HL-60 (cell line): ENCODE data around the gene NOL6.

Experiments used
- DNase-seq, 2 experiments: peaks; one replicate each; pipeline ENCODE4 v3.0.0-alpha.2; 2010 to 2020; ENCODE audit warnings: low read depth in 1 of 2, low spot score in 1 of 2
- H3K27ac ChIP-seq: fragments of 250-450 bp; sonication (Bioruptor Pico); replicated peaks from 2 replicates; pipeline ENCODE4 v1.5.1; 2020; ENCODE audit warnings: mild to moderate bottlenecking, moderate library complexity
- H3K27me3 ChIP-seq: fragments of 250-450 bp; sonication (Bioruptor Pico); 2 replicates; pipeline ENCODE4 v1.5.1; 2021; ENCODE audit warnings: mild to moderate bottlenecking, moderate library complexity; ENCODE audit not compliant: insufficient read depth, poor library complexity, severe bottlenecking
- H3K4me3 ChIP-seq: replicated peaks from 2 replicates; pipeline ENCODE4 v1.5.1; 2011; ENCODE audit warnings: mild to moderate bottlenecking, control low read depth, low read length; ENCODE audit not compliant: insufficient read depth
- GABPA ChIP-seq: IDR thresholded peaks from 2 replicates; pipeline ENCODE4 v1.6.1; 2012; ENCODE audit warnings: low read depth
- POLR2AphosphoS5 ChIP-seq: IDR thresholded peaks from 2 replicates; pipeline ENCODE4 v1.6.1; 2012; ENCODE audit warnings: low read depth
- SPI1 ChIP-seq: IDR thresholded peaks from 2 replicates; pipeline ENCODE4 v1.6.1; 2012; ENCODE audit warnings: low read depth, mild to moderate bottlenecking, borderline replicate concordance
- TF ChIP-seq, protein P1 (sequence below): IDR thresholded peaks from one replicate; pipeline ENCODE4 v1.5.1; 2011; ENCODE audit warnings: low read length, control low read depth, inconsistent platforms; ENCODE audit not compliant: insufficient read depth
- TF ChIP-seq, protein P2 (sequence below): IDR thresholded peaks from 2 replicates; pipeline ENCODE4 v1.6.1; 2012; ENCODE audit warnings: low read depth; ENCODE audit not compliant: insufficient replicate concordance

Gene NOL6

DNA sequence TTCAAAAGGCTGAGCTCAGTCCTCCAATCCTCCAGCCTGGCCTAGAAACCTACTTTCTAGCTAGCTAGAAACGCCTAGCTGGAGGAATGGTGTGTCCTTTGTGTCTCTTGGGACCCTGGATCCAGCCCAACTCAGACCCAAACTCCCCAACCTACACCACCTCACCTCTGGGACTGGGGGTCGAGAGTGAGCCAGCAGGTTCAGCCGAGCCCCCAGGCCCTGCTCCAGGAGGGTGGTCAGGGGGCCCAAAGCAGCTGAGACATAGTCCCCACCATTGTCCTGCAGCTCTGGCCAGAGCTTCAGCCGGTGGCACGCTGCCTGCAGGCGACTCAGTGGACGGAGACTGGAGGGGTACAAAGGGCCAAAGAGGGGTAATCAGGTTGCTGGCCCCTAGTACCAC lies 6.2 kb downstream of the NOL6 start:
- H3K27me3 ChIP-seq, result no peaks in the 10 kb centered on the region
- H3K27ac ChIP-seq, result no peak overlapping the region
- no peak for DNase-seq
- no peak for TF ChIP-seq POLR2AphosphoS5
- TF ChIP-seq, protein P1, sequence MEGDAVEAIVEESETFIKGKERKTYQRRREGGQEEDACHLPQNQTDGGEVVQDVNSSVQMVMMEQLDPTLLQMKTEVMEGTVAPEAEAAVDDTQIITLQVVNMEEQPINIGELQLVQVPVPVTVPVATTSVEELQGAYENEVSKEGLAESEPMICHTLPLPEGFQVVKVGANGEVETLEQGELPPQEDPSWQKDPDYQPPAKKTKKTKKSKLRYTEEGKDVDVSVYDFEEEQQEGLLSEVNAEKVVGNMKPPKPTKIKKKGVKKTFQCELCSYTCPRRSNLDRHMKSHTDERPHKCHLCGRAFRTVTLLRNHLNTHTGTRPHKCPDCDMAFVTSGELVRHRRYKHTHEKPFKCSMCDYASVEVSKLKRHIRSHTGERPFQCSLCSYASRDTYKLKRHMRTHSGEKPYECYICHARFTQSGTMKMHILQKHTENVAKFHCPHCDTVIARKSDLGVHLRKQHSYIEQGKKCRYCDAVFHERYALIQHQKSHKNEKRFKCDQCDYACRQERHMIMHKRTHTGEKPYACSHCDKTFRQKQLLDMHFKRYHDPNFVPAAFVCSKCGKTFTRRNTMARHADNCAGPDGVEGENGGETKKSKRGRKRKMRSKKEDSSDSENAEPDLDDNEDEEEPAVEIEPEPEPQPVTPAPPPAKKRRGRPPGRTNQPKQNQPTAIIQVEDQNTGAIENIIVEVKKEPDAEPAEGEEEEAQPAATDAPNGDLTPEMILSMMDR, result no peak
- TF ChIP-seq SPI1, result no peak
- TF ChIP-seq GABPA, result no peak
- TF ChIP-seq, protein P2, sequence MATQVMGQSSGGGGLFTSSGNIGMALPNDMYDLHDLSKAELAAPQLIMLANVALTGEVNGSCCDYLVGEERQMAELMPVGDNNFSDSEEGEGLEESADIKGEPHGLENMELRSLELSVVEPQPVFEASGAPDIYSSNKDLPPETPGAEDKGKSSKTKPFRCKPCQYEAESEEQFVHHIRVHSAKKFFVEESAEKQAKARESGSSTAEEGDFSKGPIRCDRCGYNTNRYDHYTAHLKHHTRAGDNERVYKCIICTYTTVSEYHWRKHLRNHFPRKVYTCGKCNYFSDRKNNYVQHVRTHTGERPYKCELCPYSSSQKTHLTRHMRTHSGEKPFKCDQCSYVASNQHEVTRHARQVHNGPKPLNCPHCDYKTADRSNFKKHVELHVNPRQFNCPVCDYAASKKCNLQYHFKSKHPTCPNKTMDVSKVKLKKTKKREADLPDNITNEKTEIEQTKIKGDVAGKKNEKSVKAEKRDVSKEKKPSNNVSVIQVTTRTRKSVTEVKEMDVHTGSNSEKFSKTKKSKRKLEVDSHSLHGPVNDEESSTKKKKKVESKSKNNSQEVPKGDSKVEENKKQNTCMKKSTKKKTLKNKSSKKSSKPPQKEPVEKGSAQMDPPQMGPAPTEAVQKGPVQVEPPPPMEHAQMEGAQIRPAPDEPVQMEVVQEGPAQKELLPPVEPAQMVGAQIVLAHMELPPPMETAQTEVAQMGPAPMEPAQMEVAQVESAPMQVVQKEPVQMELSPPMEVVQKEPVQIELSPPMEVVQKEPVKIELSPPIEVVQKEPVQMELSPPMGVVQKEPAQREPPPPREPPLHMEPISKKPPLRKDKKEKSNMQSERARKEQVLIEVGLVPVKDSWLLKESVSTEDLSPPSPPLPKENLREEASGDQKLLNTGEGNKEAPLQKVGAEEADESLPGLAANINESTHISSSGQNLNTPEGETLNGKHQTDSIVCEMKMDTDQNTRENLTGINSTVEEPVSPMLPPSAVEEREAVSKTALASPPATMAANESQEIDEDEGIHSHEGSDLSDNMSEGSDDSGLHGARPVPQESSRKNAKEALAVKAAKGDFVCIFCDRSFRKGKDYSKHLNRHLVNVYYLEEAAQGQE, result no peak
- no peak overlapping the region for H3K4me3 ChIP-seq

DNA sequence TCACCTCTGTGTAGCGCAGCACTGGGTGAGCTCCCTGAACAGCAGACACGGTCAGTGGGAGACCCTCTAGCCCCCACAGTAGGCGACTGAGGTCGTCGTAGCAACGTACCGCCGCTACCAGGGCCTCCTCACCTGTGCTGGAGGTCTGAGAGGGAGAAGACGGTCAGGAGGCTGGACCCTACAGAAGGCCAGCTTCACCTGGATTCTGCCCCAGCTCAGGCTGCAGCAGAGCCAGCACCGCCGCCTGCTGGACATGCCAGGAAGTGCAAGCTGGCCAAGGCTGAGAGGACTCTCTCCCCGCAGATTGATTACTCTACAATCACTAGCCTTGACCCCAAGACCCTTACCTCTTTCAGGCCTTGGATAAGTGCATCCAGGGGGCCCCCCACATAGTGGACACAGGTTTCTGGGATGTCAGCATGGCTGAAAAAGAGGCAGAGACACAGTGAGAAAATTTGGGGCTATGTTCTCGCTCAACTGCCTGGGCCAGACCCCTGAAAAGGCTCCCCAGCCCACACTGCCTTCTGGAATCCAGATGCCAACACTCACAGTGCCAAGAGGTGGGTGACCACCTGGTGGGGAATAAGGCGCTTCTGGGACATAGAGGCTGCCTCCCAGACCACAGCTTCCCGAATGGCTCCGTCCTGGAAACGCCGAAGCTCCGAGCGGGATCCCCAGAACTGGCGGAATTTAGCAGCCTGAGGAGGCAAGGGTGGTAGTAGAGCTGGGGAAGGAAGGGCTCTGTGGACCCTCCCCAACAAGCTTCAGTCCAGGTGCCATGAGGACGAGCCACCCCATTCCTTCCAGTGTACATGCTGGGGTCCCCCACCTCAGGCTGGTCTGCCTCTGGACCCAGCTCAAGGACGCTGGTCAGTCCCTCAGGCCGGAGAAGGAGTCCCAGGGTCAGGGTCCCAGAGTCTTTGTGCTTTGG lies 6.9 kb downstream of the NOL6 start:
- TF ChIP-seq SPI1 (no peak), GABPA (no peak), POLR2AphosphoS5 (no peak)
- TF ChIP-seq, protein P2, result no peak
- TF ChIP-seq, protein P1, result peak; percentile 95
- no peak overlapping the region for H3K27ac ChIP-seq
- no peaks in the 10 kb centered on the region for H3K27me3 ChIP-seq
- DNase-seq, result peak in 1 of 2 experiments; percentile 51
- no peak overlapping the region for H3K4me3 ChIP-seq

DNA sequence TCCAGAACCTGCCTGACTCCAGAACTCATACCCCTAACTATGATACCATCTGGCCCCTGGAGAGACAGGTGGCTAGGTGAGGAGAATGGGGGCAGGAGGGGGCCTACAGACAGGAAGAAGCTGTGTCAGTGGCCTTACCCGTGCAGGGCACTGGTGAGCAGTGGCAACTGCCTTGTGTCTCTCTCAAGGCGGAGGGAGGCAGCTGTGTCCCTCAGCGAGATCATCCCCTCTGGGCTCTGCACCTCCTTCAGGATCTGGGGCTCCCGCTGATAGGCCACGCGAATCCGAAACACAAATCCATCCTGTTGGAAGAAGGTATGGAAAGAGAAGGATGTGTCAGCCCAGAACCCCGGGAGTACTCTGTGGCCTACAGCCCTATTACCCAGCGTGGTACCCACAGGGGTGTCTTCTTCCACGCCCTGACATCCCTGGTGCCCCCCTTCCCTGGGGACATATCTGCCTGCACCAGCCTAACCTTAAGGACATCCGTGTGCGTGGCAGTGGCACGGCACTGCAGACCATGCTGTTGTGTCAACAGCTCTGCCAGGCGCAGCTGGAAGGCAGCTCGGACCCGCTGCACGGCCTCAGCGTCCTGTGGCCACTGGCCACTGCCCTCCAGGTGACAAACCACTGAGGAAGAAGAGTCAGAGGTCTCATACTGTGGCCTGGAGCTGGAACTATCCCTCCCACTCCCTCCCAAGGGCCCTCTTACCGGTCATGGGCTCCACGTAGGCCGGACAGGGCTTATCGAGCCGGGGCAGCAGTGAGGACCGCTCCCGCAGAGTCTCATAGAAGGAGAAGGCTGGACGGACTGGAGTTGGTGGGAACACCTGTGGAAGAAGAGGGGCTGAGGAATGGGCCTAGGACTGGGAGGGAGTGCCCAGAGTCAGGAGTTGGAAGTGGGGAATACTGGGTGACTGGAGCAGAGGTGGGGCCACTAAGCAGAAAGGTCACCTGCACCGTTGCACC lies 7.8 kb downstream of the NOL6 start:
- no peaks in the 10 kb centered on the region for H3K27me3 ChIP-seq
- H3K4me3 ChIP-seq, result no peak overlapping the region
- no peak for DNase-seq
- TF ChIP-seq, protein P1, result no peak
- TF ChIP-seq GABPA (no peak), POLR2AphosphoS5 (no peak), SPI1 (no peak)
- TF ChIP-seq, protein P2, result no peak
- H3K27ac ChIP-seq, result no peak overlapping the region
